GM19328 (cell line): Measurements from ENCODE around the gene DUSP16.

Source experiments
- ATAC-seq: cut with Tn5 transposase; IDR thresholded peaks from one replicate; pipeline ENCODE4 v1.9.1; 2021; ENCODE audit warnings: mild to moderate bottlenecking, moderate library complexity; ENCODE audit not compliant: unreplicated experiment

Gene DUSP16

GRCh38 chr12:12499909-12500604 is 62.6 kb downstream of the DUSP16 start:
- no peak for ATAC-seq

GRCh38 chr12:12498210-12498609 is 64.5 kb downstream of the DUSP16 start:
- ATAC-seq, result no peak

- ATAC-seq, result no peak
These were observed 67.1 kb downstream of the DUSP16 start for GRCh38 chr12:12495536-12495935.

- no peak for ATAC-seq
These were observed 70.1 kb downstream of the DUSP16 start for GRCh38 chr12:12492547-12492946.

- ATAC-seq, result no peak
These were observed 71.1 kb downstream of the DUSP16 start for GRCh38 chr12:12491606-12492005.

- ATAC-seq, result no peak
These were observed 73.7 kb downstream of the DUSP16 start for GRCh38 chr12:12488823-12489550.

- ATAC-seq, result no peak
These were observed 74.4 kb downstream of the DUSP16 start for GRCh38 chr12:12488296-12488695.

- ATAC-seq, result no peak
These were observed 75.2 kb downstream of the DUSP16 start for GRCh38 chr12:12487490-12487889.

- ATAC-seq, result no peak
These were observed 75.9 kb downstream of the DUSP16 start for GRCh38 chr12:12486661-12487240.

- ATAC-seq, result no peak
These were observed 79.2 kb downstream of the DUSP16 start for GRCh38 chr12:12483438-12483837.

- ATAC-seq, result no peak
These were observed 79.7 kb downstream of the DUSP16 start for GRCh38 chr12:12482959-12483358.

GRCh38 chr12:12482150-12482761 is 80.4 kb downstream of the DUSP16 start:
- ATAC-seq, result no peak

- no peak for ATAC-seq
These were observed 81.0 kb downstream of the DUSP16 start for GRCh38 chr12:12481631-12482030.

- no peak for ATAC-seq
These were observed 82.6 kb downstream of the DUSP16 start for GRCh38 chr12:12480074-12480473.

GRCh38 chr12:12477532-12477890 is 85.2 kb downstream of the DUSP16 start:
- ATAC-seq, result no peak

GRCh38 chr12:12476857-12477531 is 85.7 kb downstream of the DUSP16 start:
- ATAC-seq, result no peak

- ATAC-seq, result peak; percentile 86
These were observed 87.5 kb downstream of the DUSP16 start for GRCh38 chr12:12474931-12475795.

GRCh38 chr12:12474471-12474928 is 88.2 kb downstream of the DUSP16 start:
- peak; percentile 11 for ATAC-seq

- no peak for ATAC-seq
These were observed 89.4 kb downstream of the DUSP16 start for GRCh38 chr12:12473223-12473622.
